HCT116 (cell line): Measurements from ENCODE around the gene ALAS1. TPM values are rescaled to one million over a fixed set of nuclear protein-coding genes. Genes with fewer than 3 reads are reported as not detected.

ENCODE experiments used
- ATAC-seq: fragments of 200-7000 bp; cut with Tn5 transposase; 2 replicates; pipeline ENCODE4 v1.9.1; 2020; ENCODE audit warnings: mild to moderate bottlenecking, moderate library complexity
- BruUV-seq: library from RNA; stranded (reverse); fragments of 400-500 nt; replicated peaks from 2 replicates; lab custom pipeline; 2021; lab: Mats Ljungman, UMichigan
- CTCF ChIA-PET: fragments of 300-600 bp; sonication (Branson Sonifier 250); formaldehyde crosslinking; loops from one replicate; lab custom pipeline; 2021; ENCODE audit warnings: antibody characterized with exemption; lab: Charles Lee
- POLR2A ChIA-PET: fragments of 300-600, 350-600 bp; sonication (Branson Sonifier 250); formaldehyde crosslinking; loops from one replicate; lab custom pipeline; 2021; ENCODE audit warnings: antibody characterized with exemption; lab: Charles Lee
- RAD21 ChIA-PET, 2 experiments: fragments of 300-600 bp; sonication (Branson Sonifier 250); formaldehyde crosslinking; loops; one replicate each; lab custom pipeline; 2023; ENCODE audit warnings: low total read pairs in 2 of 2; ENCODE audit not compliant: uncharacterized antibody in 2 of 2, unreplicated experiment in 2 of 2, low non-redundant PET in 1 of 2; lab: Charles Lee
- DNase-seq: peaks from one replicate; pipeline ENCODE4 v3.0.0-alpha.2; 2010; ENCODE audit warnings: low read depth, low spot score
- H2AFZ ChIP-seq: fragments of 200-600 bp; shearing (Covaris generic), sonication (generic); 2 replicates; pipeline ENCODE4 v1.6.1; 2017; ENCODE audit warnings: low read depth, mixed run types, mixed read lengths, antibody characterized with exemption, low read length; ENCODE audit not compliant: poor library complexity, severe bottlenecking
- H3K27ac ChIP-seq: 2 replicates; pipeline ENCODE4 v1.5.1; 2012; ENCODE audit warnings: low read depth, low read length
- H3K27me3 ChIP-seq: fragments of 200-600 bp; sonication (generic); 2 replicates; pipeline ENCODE4 v1.6.1; 2016; ENCODE audit warnings: mixed run types, low read length, mixed read lengths; ENCODE audit not compliant: insufficient read depth
- H3K36me3 ChIP-seq, 2 experiments: fragments of 200-500 bp in 1 of 2; fragments of 200-600 bp in 1 of 2; sonication (Bioruptor generic) in 1 of 2; sonication (generic) in 1 of 2; 2 replicates each; pipeline versions ENCODE4 v1.5.1 to v1.6.1; 2014 to 2016; ENCODE audit warnings: low read length in 2 of 2, inconsistent platforms in 1 of 2, mixed read lengths in 1 of 2, mixed run types in 1 of 2; ENCODE audit not compliant: insufficient read depth in 2 of 2, control insufficient read depth in 1 of 2
- H3K4me1 ChIP-seq, 2 experiments: fragments of 200-600 bp in 1 of 2; sonication (generic) in 1 of 2; 2 replicates each; pipeline versions ENCODE4 v1.5.1 to v1.6.1; 2012 to 2017; ENCODE audit warnings: low read length in 2 of 2, inconsistent platforms in 1 of 2, mild to moderate bottlenecking in 1 of 2, mixed read lengths in 1 of 2, mixed run types in 1 of 2, moderate library complexity in 1 of 2; ENCODE audit not compliant: insufficient read depth in 2 of 2, control insufficient read depth in 1 of 2
- H3K4me2 ChIP-seq: fragments of 200-600 bp; sonication (generic); 2 replicates; pipeline ENCODE4 v1.6.1; 2017; ENCODE audit warnings: mixed run types, low read length, mixed read lengths
- H3K4me3 ChIP-seq, 2 experiments: fragments of 200-600 bp in 1 of 2; sonication (generic) in 1 of 2; replicated peaks in 1 of 2; 2 replicates each; pipeline ENCODE4 v1.5.1; 2011 to 2016; ENCODE audit warnings: low read length in 2 of 2, control low read depth in 1 of 2, low read depth in 1 of 2, mild to moderate bottlenecking in 1 of 2, mixed read lengths in 1 of 2, mixed run types in 1 of 2
- H3K79me2 ChIP-seq: fragments of 200-600 bp; sonication (generic); 2 replicates; pipeline ENCODE4 v1.6.1; 2017; ENCODE audit warnings: mild to moderate bottlenecking, mixed run types, low read length, moderate library complexity, mixed read lengths; ENCODE audit not compliant: insufficient read depth
- H3K9ac ChIP-seq: fragments of 200-600 bp; sonication (generic); 2 replicates; pipeline ENCODE4 v1.6.1; 2016; ENCODE audit warnings: low read length, mixed read lengths
- H3K9me2 ChIP-seq: fragments of 200-600 bp; sonication (generic), shearing (Covaris generic); 2 replicates; pipeline ENCODE4 v1.6.1; 2017; ENCODE audit warnings: mixed run types, mild to moderate bottlenecking, moderate library complexity; ENCODE audit not compliant: insufficient read depth
- H3K9me3 ChIP-seq, 2 experiments: fragments of 200-500 bp in 1 of 2; fragments of 200-600 bp in 1 of 2; sonication (Bioruptor generic) in 1 of 2; sonication (generic) in 1 of 2; 2 replicates each; pipeline ENCODE4 v1.6.1; 2014 to 2017; ENCODE audit warnings: low read length in 2 of 2, mixed read lengths in 2 of 2, inconsistent platforms in 1 of 2, low read depth in 1 of 2, mild to moderate bottlenecking in 1 of 2, mixed run types in 1 of 2, moderate library complexity in 1 of 2; ENCODE audit not compliant: control insufficient read depth in 1 of 2, insufficient read depth in 1 of 2
- H4K20me1 ChIP-seq: fragments of 200-600 bp; sonication (generic), shearing (Covaris generic); 2 replicates; pipeline ENCODE4 v1.6.1; 2017; ENCODE audit warnings: mixed run types, mild to moderate bottlenecking, moderate library complexity; ENCODE audit not compliant: insufficient read depth
- CBX3 ChIP-seq: IDR thresholded peaks from 2 replicates; pipeline ENCODE4 v1.6.1; 2012; ENCODE audit warnings: low read depth
- CEBPB ChIP-seq: IDR thresholded peaks from 2 replicates; pipeline ENCODE4 v1.6.1; 2012; ENCODE audit warnings: low read depth
- FOSL1 ChIP-seq: IDR thresholded peaks from 2 replicates; pipeline ENCODE4 v1.6.1; 2012; ENCODE audit warnings: low read depth
- JUND ChIP-seq: IDR thresholded peaks from 2 replicates; pipeline ENCODE4 v1.6.1; 2012
- POLR2AphosphoS5 ChIP-seq: IDR thresholded peaks from 2 replicates; pipeline ENCODE4 v1.6.1; 2011; ENCODE audit warnings: mild to moderate bottlenecking, low read depth, low read length, moderate library complexity
- SP1 ChIP-seq: IDR thresholded peaks from 2 replicates; pipeline ENCODE4 v1.6.1; 2012; ENCODE audit warnings: low read depth
- SRF ChIP-seq: IDR thresholded peaks from 2 replicates; pipeline ENCODE4 v1.6.1; 2012; ENCODE audit warnings: low read depth
- TCF7L2 ChIP-seq: IDR thresholded peaks from 2 replicates; pipeline ENCODE4 v1.7.0; 2011; ENCODE audit warnings: borderline replicate concordance, inconsistent platforms; ENCODE audit not compliant: insufficient read depth, insufficient read length; ENCODE audit errors: extremely low read depth
- YY1 ChIP-seq: IDR thresholded peaks from 2 replicates; pipeline ENCODE4 v1.6.1; 2011; ENCODE audit warnings: low read length, low read depth, moderate library complexity, mild to moderate bottlenecking; ENCODE audit not compliant: insufficient replicate concordance; ENCODE audit errors: extremely low read depth
- ZNF274 ChIP-seq: fragments of 200-500 bp; sonication (Bioruptor generic); IDR thresholded peaks from 2 replicates; pipeline ENCODE4 v1.6.1; 2014; ENCODE audit warnings: mild to moderate bottlenecking, low read depth, low read length, inconsistent platforms
- intact Hi-C: fragments of 100-400 bp; cut with micrococcal nuclease; formaldehyde crosslinking; loops from 2 replicates; pipeline ENCODE4 v1.10.0; 2022
- total RNA-seq: library from RNA; stranded (reverse); gene quantifications from one replicate; pipeline ENCODE4 v1.2.1, GENCODE V29; 2021; ENCODE audit not compliant: unreplicated experiment
- TF ChIP-seq, protein P1 (sequence below): IDR thresholded peaks from 2 replicates; pipeline ENCODE4 v1.6.1; 2011; ENCODE audit warnings: mild to moderate bottlenecking, low read length, moderate library complexity; ENCODE audit not compliant: insufficient replicate concordance; ENCODE audit errors: extremely low read depth

Gene ALAS1
- total RNA-seq, 1 experiment from 2014 or later: 74.0 TPM

DNA sequence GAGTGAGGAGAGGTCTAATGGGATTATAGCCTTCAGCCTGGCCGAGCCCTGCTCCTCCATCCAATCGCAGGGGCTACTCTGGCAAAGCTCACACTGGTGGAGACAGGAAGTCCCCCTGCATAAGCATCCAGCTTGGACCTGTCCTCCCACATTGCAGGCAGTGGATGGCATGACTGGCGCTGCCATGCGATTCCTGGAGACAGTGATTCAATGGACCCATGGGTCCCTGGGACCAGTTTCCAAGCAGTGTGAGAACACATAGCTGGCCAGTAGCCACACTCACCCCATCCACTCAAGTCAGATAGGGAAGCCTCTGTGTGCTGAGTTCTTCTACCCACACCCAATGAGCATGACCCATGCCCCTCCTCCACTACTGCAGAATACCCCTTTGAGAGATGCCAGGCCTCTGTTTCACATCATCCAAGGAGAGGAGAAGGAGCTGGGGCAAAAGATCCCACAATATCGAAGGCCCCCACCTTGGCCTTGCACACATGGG is 25.6 kb upstream of the ALAS1 start:
- DNase-seq (no peak), ATAC-seq (no peak)
- H3K27ac ChIP-seq: no peak overlapping the region
- peaks cover 6 to 15% of the 10 kb centered on the region in 2 experiments; a peak in 3 of 4 replicates for H3K4me1 ChIP-seq
- no TSS peak for BruUV-seq
- no peaks in the 10 kb centered on the region for H3K79me2 ChIP-seq
- no peak overlapping the region for H3K4me3 ChIP-seq
- TF ChIP-seq FOSL1 (no peak), CBX3 (no peak), SRF (no peak), ZNF274 (no peak), SP1 (no peak), YY1 (no peak), POLR2AphosphoS5 (no peak), CEBPB (no peak), TCF7L2 (no peak), JUND (no peak)
- TF ChIP-seq, protein P1, sequence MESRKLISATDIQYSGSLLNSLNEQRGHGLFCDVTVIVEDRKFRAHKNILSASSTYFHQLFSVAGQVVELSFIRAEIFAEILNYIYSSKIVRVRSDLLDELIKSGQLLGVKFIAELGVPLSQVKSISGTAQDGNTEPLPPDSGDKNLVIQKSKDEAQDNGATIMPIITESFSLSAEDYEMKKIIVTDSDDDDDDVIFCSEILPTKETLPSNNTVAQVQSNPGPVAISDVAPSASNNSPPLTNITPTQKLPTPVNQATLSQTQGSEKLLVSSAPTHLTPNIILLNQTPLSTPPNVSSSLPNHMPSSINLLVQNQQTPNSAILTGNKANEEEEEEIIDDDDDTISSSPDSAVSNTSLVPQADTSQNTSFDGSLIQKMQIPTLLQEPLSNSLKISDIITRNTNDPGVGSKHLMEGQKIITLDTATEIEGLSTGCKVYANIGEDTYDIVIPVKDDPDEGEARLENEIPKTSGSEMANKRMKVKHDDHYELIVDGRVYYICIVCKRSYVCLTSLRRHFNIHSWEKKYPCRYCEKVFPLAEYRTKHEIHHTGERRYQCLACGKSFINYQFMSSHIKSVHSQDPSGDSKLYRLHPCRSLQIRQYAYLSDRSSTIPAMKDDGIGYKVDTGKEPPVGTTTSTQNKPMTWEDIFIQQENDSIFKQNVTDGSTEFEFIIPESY: no peak
- H3K27me3 ChIP-seq: no peaks in the 10 kb centered on the region
- CTCF ChIA-PET: no interaction called here
- intact Hi-C loops: no loop called here
- no peaks in the 10 kb centered on the region for H3K36me3 ChIP-seq
- POLR2A ChIA-PET: interaction anchor here (2.7 kb wide), 1 partner anchor 18 kb away, joined by 13 read pairs; the partner anchor contains the start of gene POC1A
- no peaks in the 10 kb centered on the region for H3K9me3 ChIP-seq
- no peak overlapping the region for H3K9ac ChIP-seq
- H2AFZ ChIP-seq: no peak overlapping the region
- H3K9me2 ChIP-seq: no peaks in the 10 kb centered on the region
- RAD21 ChIA-PET: no interaction called here
- no peaks in the 10 kb centered on the region for H4K20me1 ChIP-seq
- H3K4me2 ChIP-seq: no peak overlapping the region
